Ovary (tissue), 3 donors: Measurements from ENCODE around the gene CPZ.

ENCODE experiments used
- CTCF ChIP-seq, 3 donors: fragments of 450-650 bp in 2 of 3; fragments of 200-600 bp in 1 of 3; IDR thresholded peaks; one replicate each; pipeline versions ENCODE4 v1.5.1 to v1.8.0; 2016 to 2022; ENCODE audit warnings: antibody characterized with exemption in 3 of 3, mild to moderate bottlenecking in 1 of 3
- EP300 ChIP-seq: sonication (generic); formaldehyde crosslinking; IDR thresholded peaks from one replicate; pipeline ENCODE4 v1.6.1; 2017; ENCODE audit warnings: antibody characterized with exemption
- POLR2A ChIP-seq: fragments of 450-650 bp; IDR thresholded peaks from one replicate; pipeline ENCODE4 v1.6.1; 2017; ENCODE audit warnings: antibody characterized with exemption, mild to moderate bottlenecking, moderate library complexity
- donor health status: DM: no; HTN: no; CAD: no.

GRCh38 chr4:8574796-8575370 is 17.7 kb upstream of the CPZ start:
- TF ChIP-seq CTCF (IDR thresholded peaks at IDR 0.05), result no peak
- TF ChIP-seq POLR2A, result no peak
- no peak for TF ChIP-seq EP300
